GM19239 (cell line): ENCODE data around the gene BIVM.

Experiments used
- DNase-seq: peaks from one replicate; pipeline ENCODE4 v3.0.0; 2011; ENCODE audit warnings: low spot score; ENCODE audit not compliant: insufficient read length
- FAIRE-seq: peaks from 2 replicates; lab custom pipeline; 2011; peaks lifted over from hg19 to GRCh38; lab: Jason Lieb, UNC

The BIVM gene

GRCh38 chr13:102838273-102838672 lies 39.4 kb downstream of the BIVM start:
- DNase-seq (no peak), FAIRE-seq (no peak)

DNA sequence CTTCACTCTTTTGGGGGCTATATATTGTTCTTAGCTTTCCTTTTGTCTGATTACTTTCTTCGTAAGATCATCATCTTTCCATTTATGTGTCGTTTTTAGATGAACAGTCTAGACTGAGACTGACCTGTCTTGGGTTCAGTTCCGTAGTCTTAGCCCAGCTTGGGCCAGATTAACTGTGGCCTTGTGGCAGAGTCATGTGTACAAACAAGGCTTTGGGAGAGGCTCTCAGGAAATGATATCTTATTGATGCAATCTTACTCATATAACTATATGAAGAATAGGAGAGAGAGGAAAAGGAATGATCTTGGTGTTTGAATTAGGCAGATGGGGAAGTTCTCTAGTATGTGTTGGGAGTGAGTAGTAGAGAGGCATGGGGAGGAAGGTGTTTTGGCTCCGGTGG lies 40.1 kb downstream of the BIVM start:
- FAIRE-seq (no peak), DNase-seq (no peak)

GRCh38 chr13:102839462-102839861 lies 40.5 kb downstream of the BIVM start:
- DNase-seq (no peak), FAIRE-seq (no peak)

- no peak for FAIRE-seq
- DNase-seq, result no peak
Observed at GRCh38 chr13:102845289-102845629, 46.3 kb downstream of the BIVM start.

GRCh38 chr13:102845630-102846260 lies 46.8 kb downstream of the BIVM start, which contains the start of gene ERCC5:
TSS of gene ERCC5 (plus strand) at chr13:102846032. CDS start at chr13:102846267, 235 bp downstream.
- DNase-seq (peak; percentile 36), FAIRE-seq (peak; percentile 99)

DNA sequence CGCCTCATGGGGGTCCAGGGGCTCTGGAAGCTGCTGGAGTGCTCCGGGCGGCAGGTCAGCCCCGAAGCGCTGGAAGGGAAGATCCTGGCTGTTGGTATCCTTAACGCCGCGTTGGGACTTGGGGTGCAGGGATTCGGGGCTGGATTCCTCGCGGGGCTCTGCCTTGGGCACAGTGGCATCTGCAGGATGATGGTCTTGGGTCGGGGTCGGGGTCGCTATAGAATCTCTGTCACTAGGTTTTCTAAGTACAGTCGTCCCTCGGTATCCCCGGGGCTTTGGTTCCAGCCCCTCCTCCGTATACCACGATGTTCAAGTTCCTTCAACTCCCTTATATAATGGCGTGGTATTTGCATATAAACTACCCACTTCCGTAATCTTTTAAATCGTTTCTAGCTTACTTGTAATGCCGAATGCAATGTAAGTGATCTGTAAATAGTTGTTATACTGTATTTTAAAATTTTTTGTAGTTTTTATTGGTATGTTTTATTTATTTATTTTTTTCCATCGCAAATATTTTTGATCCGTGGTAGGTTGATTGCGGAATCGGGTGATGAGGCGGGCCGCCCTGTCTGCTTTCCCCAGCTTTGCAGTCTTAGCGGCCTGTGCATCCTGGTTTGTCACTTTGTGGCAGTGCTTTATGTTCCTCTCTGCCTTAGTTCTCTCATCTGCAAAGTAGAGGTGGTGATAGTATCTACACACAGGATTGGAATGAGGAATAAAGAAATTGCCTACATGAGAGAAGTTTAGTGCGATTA lies 47.5 kb downstream of the BIVM start:
- DNase-seq (no peak), FAIRE-seq (no peak)

DNA sequence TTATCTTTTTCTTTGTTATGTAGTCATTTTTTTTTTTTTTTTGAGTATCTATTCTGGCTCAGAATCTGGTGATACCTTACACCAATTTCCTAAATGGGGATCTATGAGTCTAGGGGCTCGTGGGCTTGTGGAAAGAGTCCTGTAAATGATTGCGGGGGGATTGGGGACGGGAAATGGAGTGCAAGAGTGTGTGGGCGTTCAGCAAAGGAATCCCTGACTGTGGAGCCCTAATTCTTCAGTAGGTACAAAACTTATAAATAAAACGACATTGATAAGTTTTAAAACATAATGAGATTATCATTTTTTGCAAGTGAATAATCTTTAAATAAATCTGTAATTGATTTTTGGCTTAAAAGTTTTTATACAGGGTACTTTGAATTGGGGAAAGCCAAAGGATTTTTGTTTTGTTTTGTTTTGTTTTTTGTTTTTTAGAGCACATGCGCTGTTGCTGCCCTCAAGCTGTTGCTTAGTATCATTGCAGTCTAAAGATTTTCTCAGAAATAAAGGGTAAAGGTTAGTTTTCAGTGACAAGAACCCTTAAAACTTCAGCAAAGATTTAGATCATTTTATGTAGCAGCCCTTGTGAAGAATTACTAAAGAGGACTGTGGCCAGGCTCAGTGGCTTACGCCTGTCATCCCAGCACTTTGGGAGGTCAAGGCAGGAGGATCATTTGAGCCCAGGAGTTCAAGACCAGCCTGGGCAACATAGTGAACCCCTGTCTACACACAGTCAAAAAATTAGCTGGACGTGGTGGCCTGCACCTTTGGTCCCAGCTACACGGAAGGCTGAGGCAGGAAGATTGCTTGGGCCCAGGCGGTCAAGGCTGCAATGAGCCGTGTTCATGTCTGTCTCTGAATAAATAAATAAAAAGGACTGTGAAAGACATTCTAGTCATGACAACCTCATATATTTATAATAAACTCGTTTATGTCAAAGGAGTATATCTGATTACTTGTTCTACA lies 48.6 kb downstream of the BIVM start:
- peak; percentile 68 for FAIRE-seq
- DNase-seq, result no peak

- FAIRE-seq (no peak), DNase-seq (no peak)
Observed at GRCh38 chr13:102848956-102849355, 50.0 kb downstream of the BIVM start.

DNA sequence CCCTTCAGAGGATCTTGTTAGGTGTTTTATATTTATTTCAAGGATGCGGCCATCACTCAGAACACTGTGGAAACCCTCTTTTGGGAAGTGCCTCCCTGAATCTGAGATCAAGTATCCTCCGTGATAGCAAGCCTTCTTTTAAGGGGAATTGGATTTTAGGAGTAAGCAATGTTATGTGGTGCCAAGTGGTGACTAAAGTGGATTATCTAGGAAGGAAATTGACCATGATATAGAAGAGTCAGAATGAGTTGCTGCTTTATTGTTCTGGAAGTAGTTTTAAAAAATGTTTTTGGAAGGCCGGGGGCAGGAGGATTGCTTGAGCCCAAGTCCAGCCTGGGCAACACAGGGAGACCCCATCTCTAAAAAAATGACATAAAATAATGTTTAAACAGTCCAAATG lies 53.6 kb downstream of the BIVM start:
- DNase-seq, result no peak
- FAIRE-seq, result no peak

- no peak for FAIRE-seq
Observed at GRCh38 chr13:102854675-102855074, 55.8 kb downstream of the BIVM start.

GRCh38 chr13:102856557-102856956 lies 57.6 kb downstream of the BIVM start:
- DNase-seq (no peak), FAIRE-seq (no peak)

More at GRCh38 chr13:102854675-102855074, 55.8 kb downstream of the BIVM start:
- DNase-seq, result no peak

DNA sequence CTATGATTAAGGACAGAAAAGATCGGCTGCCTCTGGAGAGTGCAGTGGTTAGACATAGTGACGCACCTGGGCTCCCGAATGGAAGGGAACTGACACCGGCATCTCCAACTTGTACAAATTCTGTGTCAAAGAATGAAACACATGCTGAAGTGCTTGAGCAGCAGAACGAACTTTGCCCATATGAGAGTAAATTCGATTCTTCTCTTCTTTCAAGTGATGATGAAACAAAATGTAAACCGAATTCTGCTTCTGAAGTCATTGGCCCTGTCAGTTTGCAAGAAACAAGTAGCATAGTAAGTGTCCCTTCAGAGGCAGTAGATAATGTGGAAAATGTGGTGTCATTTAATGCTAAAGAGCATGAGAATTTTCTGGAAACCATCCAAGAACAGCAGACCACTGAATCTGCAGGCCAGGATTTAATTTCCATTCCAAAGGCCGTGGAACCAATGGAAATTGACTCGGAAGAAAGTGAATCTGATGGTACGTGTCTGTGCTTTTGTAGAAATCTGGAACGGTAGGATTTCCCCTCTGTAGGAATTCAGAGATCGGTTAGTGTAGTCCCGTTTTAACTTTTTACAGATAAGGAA lies 63.8 kb downstream of the BIVM start:
- FAIRE-seq (no peak), DNase-seq (no peak)

GRCh38 chr13:102863590-102863989 lies 64.7 kb downstream of the BIVM start:
- DNase-seq (no peak), FAIRE-seq (no peak)

GRCh38 chr13:102868366-102868936 lies 69.5 kb downstream of the BIVM start:
- no peak for FAIRE-seq
- DNase-seq, result no peak

DNA sequence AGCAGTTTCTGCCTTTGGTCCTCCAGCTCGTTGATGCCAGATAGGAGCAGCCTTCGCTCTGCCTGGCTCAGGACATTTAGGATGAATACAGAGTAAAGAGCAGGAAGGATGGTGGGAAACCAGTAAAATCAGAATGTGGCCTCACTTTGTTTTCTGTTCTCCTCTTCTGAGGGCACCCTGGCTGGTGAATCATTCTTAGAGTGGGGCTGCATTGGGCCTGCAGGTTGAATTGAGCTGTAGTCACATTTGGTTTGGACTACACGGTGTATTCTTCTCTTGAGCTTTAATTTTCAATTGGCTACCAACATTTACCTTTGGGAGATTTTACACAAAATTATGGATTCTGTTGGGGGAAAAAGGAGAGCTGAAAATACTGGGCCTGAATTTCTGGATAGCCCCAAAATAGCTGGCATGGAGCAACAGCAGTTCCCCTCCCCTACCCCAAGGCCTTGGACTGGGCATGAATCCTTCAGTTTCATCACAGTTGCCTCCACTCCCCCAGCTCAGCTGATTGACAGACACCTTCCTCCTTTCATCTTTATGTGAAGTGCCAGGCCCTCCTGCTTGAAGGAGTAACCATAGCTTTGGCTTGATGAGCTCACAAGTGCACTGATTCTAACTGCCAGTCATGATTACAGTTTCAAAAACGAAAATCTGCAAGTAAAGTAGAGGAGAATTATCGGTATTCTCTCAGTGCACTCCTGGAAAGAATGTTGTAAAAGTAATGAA lies 71.2 kb downstream of the BIVM start:
- peak; percentile 45 for FAIRE-seq

DNA sequence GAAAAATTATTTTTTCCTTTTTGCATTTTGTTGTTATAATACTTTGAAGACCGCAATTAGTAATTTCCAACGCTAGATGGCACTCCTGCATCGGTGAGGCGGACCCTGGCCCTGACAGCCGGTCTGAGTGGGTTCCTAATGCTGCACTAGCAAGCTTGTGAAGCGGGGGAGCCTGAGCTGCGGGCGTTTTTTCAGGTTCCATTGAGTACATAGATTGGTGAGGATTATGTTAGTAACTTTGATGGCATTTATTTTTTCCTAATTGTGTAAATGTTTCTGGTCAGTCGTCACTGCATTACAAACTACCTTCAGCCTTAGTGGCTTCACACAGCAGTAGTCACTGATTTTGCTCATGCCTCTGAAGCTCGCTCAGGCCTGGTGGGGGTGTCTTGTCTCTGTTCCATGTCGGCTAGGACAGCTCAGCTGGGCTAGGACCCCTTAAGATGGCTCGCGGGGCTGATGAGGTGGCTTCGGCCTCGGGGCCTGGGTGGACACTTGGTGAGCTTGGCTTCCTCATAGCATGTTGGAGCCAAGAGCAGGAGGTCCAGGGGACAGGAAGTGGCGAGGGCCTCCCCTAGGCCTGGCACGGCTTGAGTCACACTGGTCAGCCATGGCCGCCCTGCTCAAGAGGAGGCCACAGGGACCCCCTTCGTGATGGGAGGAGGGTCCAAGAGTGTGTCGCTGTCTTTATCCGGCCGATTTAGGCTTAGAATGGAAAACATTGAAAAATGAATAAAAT lies 71.9 kb downstream of the BIVM start:
- peak; percentile 66 for FAIRE-seq

More for the DNA sequence above, 71.2 kb downstream of the BIVM start:
- DNase-seq, result no peak

GRCh38 chr13:102872131-102872530 lies 73.2 kb downstream of the BIVM start:
- FAIRE-seq, result no peak

More for the DNA sequence above, 71.9 kb downstream of the BIVM start:
- DNase-seq, result peak; percentile 37

DNA sequence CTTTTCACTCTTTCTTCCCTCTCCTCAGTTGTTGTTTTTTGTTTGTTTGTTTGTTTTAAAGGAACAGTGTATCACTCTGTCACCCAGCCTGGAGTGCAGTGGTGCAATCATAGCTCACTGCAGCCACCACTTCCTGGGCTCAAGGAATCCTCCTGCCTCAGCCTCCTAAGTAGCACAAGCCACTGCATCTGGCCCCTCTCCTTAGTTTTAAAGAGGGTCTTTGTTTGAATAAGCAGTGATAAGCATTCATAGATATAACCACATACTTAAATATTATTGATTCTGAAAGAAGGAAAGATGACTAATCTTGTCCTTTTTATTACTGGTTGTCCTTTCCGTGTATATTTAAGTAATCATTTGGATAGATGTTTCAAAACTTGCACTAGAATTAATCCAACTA lies 73.6 kb downstream of the BIVM start:
- DNase-seq (no peak), FAIRE-seq (no peak)

More at GRCh38 chr13:102872131-102872530, 73.2 kb downstream of the BIVM start:
- DNase-seq, result no peak

DNA sequence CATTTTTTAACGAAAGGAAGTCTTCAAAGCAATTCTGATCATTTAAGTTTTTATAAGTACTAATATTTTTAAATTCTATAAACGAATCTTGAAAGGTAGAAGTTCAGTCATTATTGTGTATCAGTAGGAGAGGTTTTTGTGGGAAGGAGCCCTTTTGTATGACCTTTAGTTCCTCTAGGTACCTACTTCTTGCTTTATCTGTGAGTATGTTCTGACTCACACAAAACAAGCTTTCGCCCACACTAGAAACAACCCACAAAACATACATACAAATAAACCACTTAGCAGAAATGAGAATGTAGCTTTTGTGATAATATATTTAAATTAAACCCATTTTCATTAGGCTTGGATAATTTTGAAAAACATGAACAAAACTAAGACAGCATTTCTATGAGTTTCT lies 74.7 kb downstream of the BIVM start:
- FAIRE-seq (no peak), DNase-seq (no peak)
